Hematopoietic multipotent progenitor cell treated with erythropoietin and hydrocortisone succinate and interleukin-3 and kit ligand, for 8 days (in vitro differentiated cells): ENCODE results near the gene EML6.

Experiments
- DNase-seq: peaks from one replicate; pipeline ENCODE4 v3.0.0-alpha.2; 2015

EML6 gene

GRCh38 chr2:55012672-55013484 is 289.4 kb downstream of the EML6 start:
- no peak for DNase-seq

- peak; percentile 27 for DNase-seq
Observed at GRCh38 chr2:55013936-55014335, 290.5 kb downstream of the EML6 start.

- DNase-seq = peak; percentile 73
Observed at GRCh38 chr2:55014962-55015939, 291.8 kb downstream of the EML6 start.

GRCh38 chr2:55017428-55017827 is 294.0 kb downstream of the EML6 start:
- no peak for DNase-seq

GRCh38 chr2:55017880-55018279 is 294.4 kb downstream of the EML6 start:
- DNase-seq = no peak

GRCh38 chr2:55018619-55019018 is 295.2 kb downstream of the EML6 start:
- no peak for DNase-seq

GRCh38 chr2:55019526-55020258 is 296.2 kb downstream of the EML6 start:
- DNase-seq = no peak
